ENCODE measurements around the gene PPP1R12A.

- TF ChIP-seq, protein P1, sequence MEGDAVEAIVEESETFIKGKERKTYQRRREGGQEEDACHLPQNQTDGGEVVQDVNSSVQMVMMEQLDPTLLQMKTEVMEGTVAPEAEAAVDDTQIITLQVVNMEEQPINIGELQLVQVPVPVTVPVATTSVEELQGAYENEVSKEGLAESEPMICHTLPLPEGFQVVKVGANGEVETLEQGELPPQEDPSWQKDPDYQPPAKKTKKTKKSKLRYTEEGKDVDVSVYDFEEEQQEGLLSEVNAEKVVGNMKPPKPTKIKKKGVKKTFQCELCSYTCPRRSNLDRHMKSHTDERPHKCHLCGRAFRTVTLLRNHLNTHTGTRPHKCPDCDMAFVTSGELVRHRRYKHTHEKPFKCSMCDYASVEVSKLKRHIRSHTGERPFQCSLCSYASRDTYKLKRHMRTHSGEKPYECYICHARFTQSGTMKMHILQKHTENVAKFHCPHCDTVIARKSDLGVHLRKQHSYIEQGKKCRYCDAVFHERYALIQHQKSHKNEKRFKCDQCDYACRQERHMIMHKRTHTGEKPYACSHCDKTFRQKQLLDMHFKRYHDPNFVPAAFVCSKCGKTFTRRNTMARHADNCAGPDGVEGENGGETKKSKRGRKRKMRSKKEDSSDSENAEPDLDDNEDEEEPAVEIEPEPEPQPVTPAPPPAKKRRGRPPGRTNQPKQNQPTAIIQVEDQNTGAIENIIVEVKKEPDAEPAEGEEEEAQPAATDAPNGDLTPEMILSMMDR (IDR thresholded peaks at IDR 0.05): no peak
- no peak for TF ChIP-seq POLR2A (IDR thresholded peaks at IDR 0.05)
Observed at GRCh38 chr12:79964100-79964627, 29.3 kb upstream of the PPP1R12A start.
